ENCODE results near the gene C1orf94. TPM values are rescaled to one million over a fixed set of nuclear protein-coding genes. Genes with fewer than 3 reads are reported as not detected.

The C1orf94 gene
- total and polyA plus RNA-seq, 2 of the 8 experiments (the other 6 are each of a cell fraction or from before 2014, with no cell fraction given), result 5.8 to 12.5 TPM

GRCh38 chr1:34147301-34147700, 29.4 kb upstream of the C1orf94 start:
- no peak overlapping the region for H2BK20ac ChIP-seq (ENCODE audit: low read length)
- no peak for TF ChIP-seq TEAD4 (IDR thresholded peaks at IDR 0.05; ENCODE audit: low read depth, low read length)
- no peak for TF ChIP-seq RBBP5 (IDR thresholded peaks at IDR 0.05; ENCODE audit: borderline replicate concordance, low read depth, low read length)
- TF ChIP-seq HDAC2 (IDR thresholded peaks at IDR 0.05; ENCODE audit: borderline replicate concordance in 1 of 2, low read depth in 2 of 2, low read length in 2 of 2), result no peak
- no peak for TF ChIP-seq PHF8 (conservative IDR thresholded peaks at IDR 0.05; ENCODE audit: low read depth, low read length)
- no peak for TF ChIP-seq GABPA (IDR thresholded peaks at IDR 0.05; ENCODE audit: borderline replicate concordance, insufficient read depth, low read length)
- TF ChIP-seq SUZ12 (IDR thresholded peaks at IDR 0.05; ENCODE audit: low read length), result no peak
- no peak for TF ChIP-seq KDM5A (IDR thresholded peaks at IDR 0.05; ENCODE audit: low read length)
- TF ChIP-seq POU5F1 (IDR thresholded peaks at IDR 0.05; ENCODE audit: low read depth, low read length), result no peak
- no peak for TF ChIP-seq ATF3 (IDR thresholded peaks at IDR 0.05; ENCODE audit: insufficient read depth, low read depth, low read length)
- TF ChIP-seq SRF (IDR thresholded peaks at IDR 0.05; ENCODE audit: low read depth, low read length), result no peak

More at GRCh38 chr1:34147301-34147700, 29.4 kb upstream of the C1orf94 start:
- Histone ChIP-seq H3K36me3 (ENCODE audit: control insufficient read depth in 2 of 4, insufficient read depth in 4 of 4, low read length in 3 of 4) (peaks cover 0 to 10% (median 2%) of the 10 kb centered on the region in 4 experiments; a peak in 3 of 8 replicates), H3K56ac (replicated peaks; ENCODE audit: insufficient read length, low read depth, low read length) (no peak overlapping the region), H2BK15ac (ENCODE audit: low read length) (no peak overlapping the region; the same call in 1 of the 2 replicates), H2BK12ac (ENCODE audit: low read depth, low read length) (no peak overlapping the region), H4K8ac (ENCODE audit: extremely low read depth, insufficient read depth, low read length) (no peak overlapping the region), H3K4ac (replicated peaks; ENCODE audit: insufficient read length, low read depth, low read length) (no peak overlapping the region), H4K20me1 (replicated peaks in 1 of 2; ENCODE audit: control insufficient read depth in 1 of 2, insufficient read depth in 2 of 2, low read length in 2 of 2) (peaks cover 6% of the 10 kb centered on the region in 2 experiments), H3K27me3 (replicated peaks in 1 of 4; ENCODE audit: control insufficient read depth in 3 of 4, extremely low read depth in 1 of 4, insufficient read depth in 3 of 4, low read length in 3 of 4) (no peaks in the 10 kb centered on the region), H3K27ac (ENCODE audit: low read depth, low read length) (no peak overlapping the region), H3K79me1 (ENCODE audit: low read depth, low read length) (peaks cover 6% of the 10 kb centered on the region; the same call in 1 of the 2 replicates), H3K4me1 (replicated peaks in 1 of 4; ENCODE audit: control insufficient read depth in 3 of 4, insufficient read depth in 4 of 4, low read length in 3 of 4) (peaks cover 9 to 16% (median 15%) of the 10 kb centered on the region in 4 experiments), H2AK5ac (ENCODE audit: low read depth, low read length) (peak overlapping the region; percentile 54; the same call in 1 of the 2 replicates), H4K91ac (replicated peaks; ENCODE audit: insufficient read length, low read length) (no peak overlapping the region), H2BK5ac (ENCODE audit: low read depth, low read length) (0 out of 2 replicates have a peak overlapping the region, but pooled peaks have one; percentile 82), H3K18ac (ENCODE audit: extremely low read depth, low read length) (no peak overlapping the region), H3K23me2 (ENCODE audit: low read depth, low read length) (no peaks in the 10 kb centered on the region), H3K9me3 (ENCODE audit: insufficient read depth in 2 of 2, low read depth in 1 of 2, low read length in 1 of 2) (no peaks in the 10 kb centered on the region), H2AFZ (ENCODE audit: low read length) (no peak overlapping the region), H3K9ac (replicated peaks in 1 of 4; ENCODE audit: extremely low read depth in 1 of 4, low read depth in 3 of 4, low read length in 3 of 4) (no peak overlapping the region), H2BK120ac (replicated peaks; ENCODE audit: low read depth, low read length) (no peak overlapping the region), H3K79me2 (ENCODE audit: control insufficient read depth in 1 of 2, insufficient read depth in 2 of 2, low read length in 2 of 2) (peaks cover 0 to 26% of the 10 kb centered on the region in 2 experiments; a peak in 2 of 4 replicates), H4K5ac (ENCODE audit: insufficient read length, low read depth, low read length) (no peak overlapping the region), H3K14ac (ENCODE audit: insufficient read length) (no peak overlapping the region), H3K4me3 (ENCODE audit: extremely low read depth in 1 of 4, insufficient read depth in 2 of 4, low read depth in 3 of 4, low read length in 4 of 4) (no peak overlapping the region), H3K23ac (ENCODE audit: insufficient read length) (no peak overlapping the region), H3K4me2 (ENCODE audit: insufficient read depth in 1 of 2, low read depth in 2 of 2, low read length in 2 of 2) (peak overlapping the region in 1 of 2 experiments; percentile 31; a peak in 1 of 4 replicates)
- POLR2A ChIA-PET (ENCODE audit: partially characterized antibody), result interaction anchor here (0.6 kb wide), 1 partner anchor 13 kb away, joined by 3 read pairs; no protein-coding TSS in a partner anchor
- DNase-seq (ENCODE audit: low read depth in 1 of 2, low spot score in 2 of 2) (no peak), FAIRE-seq (no peak)
- 68% methylated on average over 4 of the region's 4 CpGs; no CpG with 5 or more reads in 1 of the 2 experiments for WGBS, 2 experiments (ENCODE audit: extremely low coverage in 1 of 2, insufficient coverage in 1 of 2, insufficient read length in 1 of 2, insufficient replicate concordance in 2 of 2, low coverage in 1 of 2, low lambda C conversion rate in 2 of 2, missing lambda C conversion rate in 1 of 2)
- CTCF ChIA-PET (ENCODE audit: partially characterized antibody), result interaction anchor here (0.6 to 1.2 kb wide), 3 partner anchors 11 to 253 kb away, joined by 3 to 5 read pairs (median 4); no protein-coding TSS in a partner anchor

Data from H1 (cell line).